HTR-8/SVneo (cell line): ENCODE measurements around the gene CDK5R2.
A peak's percentile ranks its signal among the peaks of the same experiment; 100 is the strongest.

Source experiments
- DNase-seq: peaks from one replicate; pipeline ENCODE4 v3.0.0; 2011; ENCODE audit warnings: low spot score, mixed read lengths; ENCODE audit not compliant: insufficient read length
- FAIRE-seq: peaks from 2 replicates; lab custom pipeline; 2011; peaks lifted over from hg19 to GRCh38; lab: Jason Lieb, UNC

The CDK5R2 gene

DNA sequence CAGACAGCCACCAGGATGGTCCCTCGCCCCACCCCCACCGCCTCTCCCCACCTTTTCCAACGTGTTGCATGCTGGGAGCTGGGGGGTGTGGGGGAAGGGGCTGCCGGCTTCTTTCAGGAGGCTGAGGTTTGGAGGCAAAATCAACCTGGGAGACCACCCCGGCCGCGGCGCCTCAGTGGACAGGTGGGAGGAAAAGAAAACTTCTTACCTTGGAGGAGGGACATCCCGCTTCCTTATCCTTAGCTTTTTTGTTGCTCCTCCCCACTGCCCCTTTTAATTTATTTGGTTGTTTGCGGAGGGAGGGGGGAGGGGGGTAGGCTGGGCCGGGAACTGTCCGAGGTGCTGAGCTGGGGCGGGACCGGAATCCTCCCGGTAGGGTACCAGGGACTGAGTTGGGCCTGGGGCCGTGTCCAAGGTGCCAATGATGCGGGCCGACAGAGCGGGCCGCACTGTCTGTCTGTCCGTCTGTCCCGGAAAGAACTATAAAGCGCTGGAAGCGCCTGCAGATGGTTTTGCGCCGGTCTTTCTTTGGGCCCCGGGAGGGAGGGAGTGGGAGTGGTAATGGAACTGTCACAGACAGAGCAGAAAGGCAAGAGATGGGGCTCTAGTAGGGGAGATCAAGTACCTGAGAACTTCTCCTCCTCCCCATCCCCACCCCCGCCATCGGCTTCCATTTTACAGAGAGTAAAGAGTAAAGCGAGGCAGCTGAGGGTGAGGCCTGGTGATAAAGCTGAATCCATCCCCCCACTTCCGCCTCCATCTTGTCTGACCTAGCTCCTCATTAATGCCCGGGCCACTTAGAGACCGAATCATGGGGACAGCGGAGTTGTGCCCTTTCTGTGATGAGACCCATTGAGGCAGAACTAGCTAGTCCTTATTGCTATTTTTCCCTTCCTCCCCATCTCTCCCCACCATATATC lies 2.4 kb downstream of the CDK5R2 start:
- no peak for FAIRE-seq
- no peak for DNase-seq

DNA sequence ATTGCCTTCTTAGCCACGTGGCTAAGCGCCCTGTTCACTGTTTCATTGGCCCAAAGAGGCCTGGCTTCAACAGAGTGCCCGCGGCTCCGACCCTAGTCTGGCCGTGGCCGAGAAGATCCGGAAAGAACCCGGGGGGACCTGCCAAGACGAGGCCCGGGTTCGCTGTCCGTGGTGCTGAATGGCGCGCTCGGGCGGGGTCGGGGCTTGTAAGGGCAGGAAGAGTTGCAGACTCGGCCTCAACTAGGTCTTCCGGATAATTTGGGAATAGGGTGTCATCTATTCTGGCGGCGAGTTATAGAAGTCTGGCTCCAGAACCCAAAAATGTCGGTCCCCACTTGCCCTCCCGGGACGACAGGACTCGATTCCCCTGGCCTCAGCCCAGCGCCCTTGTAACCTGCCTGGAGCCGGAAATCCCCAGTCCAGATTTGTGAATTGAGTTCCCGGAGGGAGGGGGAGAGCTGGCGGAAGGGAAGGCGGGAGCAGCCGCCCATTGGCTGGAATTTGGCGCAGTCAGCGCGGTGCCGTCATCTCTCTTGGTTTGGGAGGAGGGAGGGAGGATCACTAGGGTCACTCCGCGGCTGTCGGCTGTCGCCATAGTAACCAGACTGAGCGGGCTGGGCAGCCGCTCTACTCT lies 3.5 kb downstream of the CDK5R2 start:
- FAIRE-seq (no peak), DNase-seq (no peak)

DNA sequence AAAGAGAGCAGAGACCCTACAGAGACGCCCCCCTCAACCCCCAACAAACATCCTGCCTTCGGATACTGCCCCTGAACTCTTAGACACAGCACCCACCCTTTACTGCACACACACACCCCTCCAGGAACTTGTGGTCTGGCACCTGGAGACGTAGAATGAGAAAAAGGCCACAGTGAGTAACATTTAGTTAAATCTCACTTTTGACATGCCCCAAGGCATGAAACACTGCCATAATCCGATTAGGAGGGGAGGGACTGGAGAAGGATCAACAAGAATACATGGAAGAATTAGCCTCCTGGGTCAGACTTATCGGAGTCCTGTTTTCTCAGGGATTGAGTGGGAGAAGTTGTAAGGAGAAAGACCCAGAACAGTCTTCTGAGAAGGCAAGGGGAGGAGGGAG lies 4.1 kb downstream of the CDK5R2 start:
- FAIRE-seq (no peak), DNase-seq (no peak)

DNA sequence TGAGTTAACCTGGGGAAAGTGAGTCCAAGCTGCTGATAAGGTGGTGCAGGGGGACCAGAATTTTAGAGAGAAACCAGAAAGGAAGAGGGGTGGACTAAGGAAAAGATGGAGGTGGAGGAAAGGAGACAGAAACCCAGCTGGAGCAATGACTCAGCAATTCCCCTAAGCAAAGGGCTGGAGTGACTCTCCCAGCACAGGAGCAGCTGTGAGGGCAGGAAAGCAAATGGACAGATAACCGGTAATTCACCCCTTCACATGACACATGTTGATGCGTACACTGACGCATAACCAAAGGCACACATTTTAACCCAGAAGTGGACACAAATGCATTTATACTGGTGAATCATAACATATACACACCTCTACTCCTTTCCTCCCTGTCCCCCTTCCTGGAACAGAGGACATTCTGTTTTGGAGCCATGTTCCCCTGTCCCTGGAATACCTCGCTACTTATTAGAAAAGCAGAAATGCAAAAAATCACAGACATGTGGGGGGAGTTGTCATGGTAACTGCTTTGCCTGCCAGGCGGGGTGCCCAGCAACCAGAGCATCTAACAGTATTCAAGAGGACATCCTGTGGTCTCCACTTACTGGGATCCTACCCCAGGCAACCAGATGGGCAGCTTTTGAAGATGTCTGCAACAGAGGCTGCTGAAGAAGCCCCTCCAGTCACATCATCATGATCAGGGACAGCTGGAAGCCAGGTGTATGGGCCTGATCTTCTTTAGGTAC lies 4.7 kb downstream of the CDK5R2 start:
- no peak for DNase-seq
- FAIRE-seq = peak; percentile 68

DNA sequence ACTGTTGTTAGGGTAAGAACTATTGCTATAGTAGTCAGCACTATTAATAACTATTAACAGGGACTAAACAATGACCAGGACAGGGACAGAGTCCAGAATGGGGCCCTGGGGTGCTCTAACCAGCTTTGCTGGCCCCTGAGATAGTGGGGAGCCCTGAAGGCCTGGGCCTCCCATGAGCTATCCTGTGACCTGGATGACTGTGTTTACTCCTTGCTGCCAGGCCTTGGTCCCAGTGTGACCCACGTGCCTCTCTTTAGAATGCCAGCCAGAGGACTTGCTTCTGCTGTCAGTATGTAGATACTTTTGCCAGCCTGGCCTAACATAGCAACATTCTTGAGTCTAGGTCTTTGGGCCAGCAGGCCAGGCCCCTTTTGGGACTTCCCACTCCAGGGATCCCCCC lies 11.4 kb downstream of the CDK5R2 start:
- DNase-seq = no peak
- no peak for FAIRE-seq

DNA sequence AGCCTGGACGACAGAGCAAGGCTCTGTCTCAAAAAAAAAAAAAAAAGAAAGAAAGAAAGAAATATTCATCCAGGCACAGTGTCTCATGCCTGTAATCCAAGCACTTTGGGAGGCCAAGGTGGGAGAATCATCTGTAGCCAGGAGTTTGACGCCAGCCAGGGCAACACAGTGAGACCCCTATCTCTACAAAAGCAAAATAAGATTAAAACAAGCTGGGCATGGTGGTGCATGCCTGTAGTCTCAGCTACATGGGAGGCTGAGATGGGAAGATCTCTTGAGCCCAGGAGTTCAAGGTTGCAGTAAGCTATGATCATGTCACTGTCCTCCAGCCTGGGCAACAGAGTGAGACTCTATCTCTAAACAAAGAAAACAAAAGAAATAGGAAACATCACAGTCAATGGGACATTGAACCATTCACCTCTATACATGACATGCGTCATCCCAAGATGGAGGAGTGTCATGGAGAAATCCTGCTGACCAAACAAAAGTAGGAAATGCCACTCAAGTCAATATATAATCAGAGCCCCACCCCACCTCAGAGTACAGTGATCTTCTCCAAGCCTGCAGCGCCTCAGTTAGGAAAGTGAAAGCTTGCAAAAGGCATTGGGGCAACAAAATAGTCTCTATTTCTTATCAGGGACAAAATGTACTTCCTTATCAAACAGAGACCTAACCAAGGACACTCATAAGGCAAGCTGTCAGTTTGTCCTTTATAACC lies 15.8 kb downstream of the CDK5R2 start:
- FAIRE-seq (no peak), DNase-seq (no peak)

DNA sequence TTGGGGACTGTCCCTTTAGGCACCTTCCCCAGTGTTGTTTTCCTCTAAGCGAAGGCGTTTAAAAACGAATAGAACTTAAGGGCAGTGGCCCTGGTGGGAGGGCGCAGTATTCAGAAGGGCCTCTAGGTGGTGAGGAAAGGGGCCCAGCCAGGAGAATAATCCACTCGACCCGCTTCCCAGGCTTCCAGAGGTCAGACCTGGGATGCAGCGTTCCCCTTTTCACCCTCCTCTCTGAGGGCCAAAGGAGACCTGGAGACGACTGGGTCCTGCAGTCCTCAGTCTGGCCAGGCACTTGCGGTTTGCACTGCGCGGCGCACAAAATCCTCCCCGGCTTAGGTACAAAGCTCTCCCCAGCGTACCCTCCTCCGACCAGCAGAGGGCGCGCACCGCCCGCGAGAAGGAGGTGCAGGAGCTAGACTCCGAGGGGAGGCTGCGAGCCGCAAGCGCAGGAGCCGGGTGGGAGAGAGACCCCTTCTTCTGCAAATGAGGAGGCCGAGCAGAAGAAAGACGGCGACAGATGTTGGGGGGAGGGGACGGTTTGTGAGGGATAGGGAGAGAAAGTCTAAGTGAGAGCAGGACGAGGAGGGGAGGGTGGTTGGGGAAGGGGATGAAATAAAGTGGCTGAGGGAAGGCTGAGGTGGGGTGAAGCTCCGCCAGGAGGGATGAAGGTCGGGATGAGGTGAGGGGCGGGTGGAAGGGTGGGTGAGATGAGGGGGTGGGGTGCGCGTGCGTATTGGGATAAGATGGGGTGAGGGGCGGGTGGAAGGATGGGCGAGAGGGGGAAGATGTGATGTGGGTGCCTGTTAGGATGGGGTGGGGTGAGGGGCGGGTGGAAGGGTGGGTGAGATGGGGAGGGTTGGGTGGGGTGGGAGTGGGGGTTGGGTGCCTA lies 20.6 kb downstream of the CDK5R2 start:
- FAIRE-seq = peak; percentile 85
- peak; percentile 85 for DNase-seq

DNA sequence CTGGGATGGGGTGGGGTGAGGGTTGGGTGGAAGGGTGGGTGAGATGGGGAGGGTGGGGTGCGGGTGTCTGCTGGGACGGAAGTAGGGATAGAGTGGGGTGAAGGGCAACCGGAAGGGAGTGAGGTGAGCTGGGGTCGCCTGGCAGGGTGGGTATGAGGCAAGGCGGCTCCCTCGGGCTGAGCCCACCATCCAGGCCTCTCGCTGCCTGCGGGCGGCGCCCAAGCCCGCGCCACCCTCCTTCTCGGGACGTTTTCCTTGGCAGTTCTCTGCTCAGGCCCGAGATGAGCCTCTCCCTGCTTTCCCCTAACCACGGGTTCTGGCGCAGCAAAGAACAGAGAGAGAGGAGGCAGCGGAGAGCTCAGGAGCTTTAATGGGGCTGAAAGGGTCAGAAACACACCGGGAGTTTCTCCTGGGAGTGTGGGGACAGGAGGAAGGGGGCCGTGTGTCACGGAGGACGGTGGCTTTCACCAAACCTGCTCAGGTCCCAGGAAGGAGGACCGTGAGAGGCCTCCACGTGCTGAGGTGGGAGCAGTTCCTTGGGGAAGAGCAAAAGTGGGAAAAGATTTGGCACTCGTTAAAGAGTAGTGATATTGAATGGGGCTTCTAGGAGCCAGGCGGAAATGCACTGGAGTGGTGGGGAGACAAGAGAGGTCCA lies 21.4 kb downstream of the CDK5R2 start:
- FAIRE-seq = no peak
- DNase-seq = no peak

DNA sequence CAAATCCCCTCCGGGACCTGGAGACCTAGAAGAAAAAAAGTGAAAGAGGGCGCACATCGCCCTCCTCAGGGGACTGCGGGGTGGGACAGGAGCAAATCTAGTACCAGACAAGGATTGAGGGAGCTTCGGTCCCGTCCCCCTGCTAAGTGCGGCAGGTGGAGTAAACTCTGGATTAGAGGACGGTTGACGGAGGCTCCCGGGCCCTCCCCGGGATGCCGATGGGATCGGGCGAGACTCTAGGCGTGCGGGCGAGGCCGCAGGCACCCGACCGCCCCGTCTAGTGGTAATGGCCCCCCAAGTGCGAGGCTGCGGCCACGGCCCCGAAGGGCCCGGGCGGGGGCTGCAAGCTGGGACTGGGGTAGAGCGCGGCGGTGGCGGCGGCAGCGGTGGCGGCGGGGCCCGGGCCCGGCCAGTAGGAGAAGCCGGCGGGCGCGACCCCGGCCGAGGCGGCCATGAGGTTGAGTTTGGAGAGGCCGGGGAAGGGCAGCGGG lies 22.0 kb downstream of the CDK5R2 start:
- FAIRE-seq (no peak), DNase-seq (no peak)

DNA sequence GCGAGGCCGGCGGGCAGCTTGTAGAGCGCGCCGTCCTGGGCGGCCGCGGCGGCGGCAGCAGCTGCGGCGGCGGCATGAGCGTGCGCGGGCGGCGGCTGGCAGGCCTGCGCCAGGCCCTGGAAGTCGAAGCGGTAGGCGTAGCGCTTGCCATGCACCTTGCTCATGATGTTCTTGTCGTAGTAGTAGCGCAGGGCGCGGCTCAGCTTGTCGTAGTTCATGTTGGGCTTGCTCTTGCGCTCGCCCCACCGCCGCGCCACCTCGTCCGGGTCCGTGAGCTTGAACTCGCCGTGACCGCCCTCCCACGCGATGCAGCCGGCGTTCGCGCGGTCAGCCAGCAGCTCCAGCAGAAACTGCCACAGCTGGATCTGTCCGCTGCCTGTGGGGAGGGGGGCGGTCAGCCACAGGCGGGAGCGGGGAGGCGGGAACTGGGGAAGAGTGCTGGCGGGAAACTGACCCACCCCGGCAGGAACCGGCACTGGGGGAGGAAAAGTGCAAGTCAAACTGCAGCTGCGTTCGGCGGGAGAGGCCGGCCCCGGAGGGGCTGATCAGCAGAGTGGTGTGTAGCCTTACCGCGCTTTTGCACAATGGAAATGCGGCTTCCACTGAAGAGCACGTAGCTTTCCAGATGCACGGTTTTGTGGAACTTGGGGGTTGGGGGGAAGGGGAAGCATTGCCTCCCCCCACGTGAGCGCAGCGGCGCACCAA lies 22.6 kb downstream of the CDK5R2 start:
- no peak for DNase-seq
- no peak for FAIRE-seq

DNA sequence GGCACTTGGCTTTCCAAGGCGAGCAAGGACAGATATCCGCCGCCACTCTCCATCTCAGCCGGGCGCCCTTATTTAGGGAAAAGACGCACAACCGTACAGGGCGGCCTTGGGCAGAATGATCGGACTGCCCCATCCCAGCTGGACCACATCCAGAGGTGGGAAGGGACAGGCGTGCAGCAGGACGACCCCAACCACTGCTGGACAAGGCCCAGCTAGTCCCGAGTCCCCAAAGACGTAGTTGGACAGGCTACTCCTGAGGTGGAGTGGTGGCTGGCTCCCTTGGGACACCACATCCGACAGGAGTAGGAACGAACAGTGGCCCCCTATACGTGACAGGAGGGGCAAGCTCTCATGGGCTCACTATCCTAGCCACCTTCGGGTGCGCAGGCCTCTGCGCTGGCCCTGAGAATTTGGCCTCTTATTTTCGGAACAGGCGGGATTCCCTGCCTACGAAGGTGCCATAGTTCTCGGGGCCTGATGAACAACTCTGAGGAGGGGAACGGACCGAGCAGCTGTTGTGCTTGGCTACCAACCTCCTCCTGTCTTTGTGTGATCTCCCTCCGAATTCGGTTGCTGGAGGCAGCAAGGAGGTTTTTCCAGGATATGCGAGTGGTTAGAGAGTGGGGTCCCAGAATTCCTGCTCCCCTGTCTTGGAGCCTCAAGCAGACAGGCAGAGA lies 23.3 kb downstream of the CDK5R2 start:
- FAIRE-seq (no peak), DNase-seq (no peak)

DNA sequence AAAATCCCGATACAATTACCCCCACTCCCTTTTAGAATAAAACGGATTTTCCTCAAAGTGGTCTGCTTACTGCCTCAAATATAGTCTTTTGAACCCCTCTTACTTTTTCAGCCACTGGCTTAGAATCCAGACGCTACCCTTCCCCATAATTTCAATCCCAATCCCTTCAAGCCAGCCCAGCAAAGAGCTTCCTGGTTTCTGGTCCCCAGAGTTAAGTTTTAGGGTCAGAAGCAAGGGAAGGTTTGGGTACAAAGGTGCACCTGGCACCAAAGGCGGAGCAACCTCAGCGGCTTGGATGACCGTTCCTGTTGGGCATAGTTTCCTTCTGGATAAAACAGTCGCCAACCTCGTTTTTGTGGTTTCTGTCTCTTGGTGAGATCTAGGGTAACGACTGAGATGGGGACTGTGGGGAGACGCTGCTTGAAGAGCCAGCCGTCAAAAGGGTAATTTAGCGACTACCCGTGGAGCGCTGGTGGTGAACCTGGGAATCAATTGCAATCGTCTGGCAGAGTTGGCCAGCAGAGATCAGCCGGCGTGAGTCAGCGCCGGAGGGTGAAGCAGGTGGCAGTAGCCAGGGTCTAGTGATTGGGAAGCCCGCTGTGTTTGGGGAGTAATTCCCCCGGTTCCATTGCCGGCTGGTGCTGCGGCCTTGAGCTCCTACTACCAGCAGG lies 23.9 kb downstream of the CDK5R2 start:
- FAIRE-seq = no peak
- DNase-seq = no peak

DNA sequence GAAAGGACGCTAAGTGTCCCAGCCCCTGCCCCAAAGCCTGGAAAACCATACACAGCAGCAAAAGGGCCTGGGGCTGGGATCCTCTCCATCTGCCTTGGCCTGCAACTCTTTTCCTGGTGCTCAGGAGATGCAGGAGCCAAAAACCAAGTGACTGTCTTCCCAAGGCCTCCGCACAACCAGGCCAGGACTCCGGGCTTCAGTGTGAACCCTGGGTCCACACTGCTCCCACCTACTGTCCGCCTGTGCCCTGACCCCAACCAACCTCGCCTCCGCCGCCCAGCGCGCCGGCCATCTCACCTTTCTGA lies 24.4 kb downstream of the CDK5R2 start:
- no peak for FAIRE-seq

DNA sequence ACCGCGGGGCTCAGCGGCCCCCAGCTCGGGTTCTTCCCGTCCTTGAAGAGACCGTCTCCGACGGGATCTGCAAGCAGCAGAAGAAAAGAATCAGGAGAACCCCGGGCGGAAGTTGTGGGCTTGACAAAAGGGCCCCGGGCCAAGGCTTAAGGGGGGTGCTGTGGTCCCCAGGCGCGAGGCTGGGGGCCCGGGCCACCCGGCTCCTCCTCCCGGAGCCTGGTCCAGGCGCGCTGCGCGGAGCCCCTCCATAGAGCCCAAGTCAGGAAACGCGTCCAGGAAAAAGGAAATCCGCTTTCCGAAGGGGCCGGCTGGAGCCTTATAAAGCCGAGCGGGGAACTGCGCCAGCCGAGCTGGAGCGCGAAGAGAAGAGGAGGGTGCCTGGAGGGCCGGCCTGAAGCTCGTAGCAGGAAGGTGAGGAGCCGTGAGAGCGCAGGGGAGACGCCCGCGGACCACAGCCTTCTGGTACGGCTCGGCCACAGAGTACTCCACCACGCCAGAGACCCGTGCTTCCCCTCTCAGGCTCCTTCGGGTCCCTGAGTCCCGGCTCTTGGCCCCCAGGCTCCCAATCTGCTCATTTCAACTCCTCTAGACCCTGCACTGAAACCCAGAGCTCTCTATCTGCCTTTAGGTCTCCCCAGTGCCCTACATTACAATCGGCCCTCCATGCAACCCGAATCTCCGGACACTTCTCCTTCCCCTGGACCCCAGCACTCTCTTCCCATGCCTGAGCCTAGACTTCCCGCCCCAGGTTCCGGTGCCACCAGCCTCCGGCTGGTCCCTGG lies 25.0 kb downstream of the CDK5R2 start:
- DNase-seq (no peak), FAIRE-seq (no peak)

More for the DNA sequence above, 24.4 kb downstream of the CDK5R2 start:
- DNase-seq = no peak

DNA sequence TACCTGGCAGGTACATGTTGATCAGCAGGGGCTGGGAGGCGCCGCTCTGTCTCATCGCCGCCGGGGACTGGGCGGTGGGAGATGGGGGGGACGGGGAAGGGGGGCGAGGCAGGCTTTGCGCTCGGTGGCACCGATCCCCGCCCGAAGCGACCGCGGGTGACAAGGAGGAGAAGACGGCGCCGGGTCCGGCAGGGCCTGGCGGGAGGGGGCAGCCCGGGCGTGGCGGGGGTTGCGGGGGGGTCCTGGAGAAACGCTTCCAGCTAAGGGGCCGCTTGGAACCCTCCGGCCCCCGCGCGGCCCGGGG lies 25.5 kb downstream of the CDK5R2 start, which contains the start of gene FEV:
TSS of gene FEV (minus strand) at position 164 of the 304 bp plus-strand sequence. CDS start at position 55, 109 bp downstream.
- DNase-seq (no peak), FAIRE-seq (no peak)

DNA sequence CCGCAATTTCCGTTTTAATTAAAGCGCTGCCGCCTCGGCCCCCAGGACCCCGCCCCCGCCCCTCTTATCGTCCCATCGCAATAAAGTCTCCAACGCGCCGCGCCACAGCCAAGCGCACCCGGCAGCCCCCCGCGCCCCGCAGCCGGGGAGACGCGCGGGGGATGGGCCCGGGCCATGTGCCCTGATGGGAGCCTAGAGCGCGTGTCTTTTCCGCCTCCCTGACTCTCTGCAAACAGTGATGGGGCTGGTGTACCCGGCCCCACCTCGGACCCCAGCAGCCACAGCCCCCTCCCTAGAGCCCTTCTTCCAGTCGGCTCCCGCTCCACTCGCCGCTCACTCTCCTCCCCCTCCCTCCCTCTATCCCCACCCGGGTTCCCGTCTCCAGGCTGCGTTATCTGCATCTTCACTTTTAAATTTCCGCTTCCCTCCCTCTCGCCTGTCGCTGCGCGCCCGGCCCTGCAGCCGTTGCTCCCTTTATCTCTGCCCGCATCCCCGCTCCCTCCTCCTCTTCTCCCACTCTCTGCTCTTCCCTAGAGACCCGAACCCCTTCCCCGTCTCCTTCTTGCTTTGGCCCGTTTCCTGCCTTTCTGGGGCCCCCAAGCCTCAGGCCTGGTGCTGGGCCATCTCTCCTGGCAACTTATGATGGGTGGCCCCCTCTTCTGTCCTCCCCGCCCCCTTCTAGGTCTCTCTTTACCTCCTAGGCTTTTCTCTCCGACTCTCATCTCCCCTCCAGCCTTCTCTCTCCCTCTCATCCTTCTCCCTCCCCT lies 26.0 kb downstream of the CDK5R2 start:
- FAIRE-seq = no peak
- no peak for DNase-seq
